SK-N-SH treated with all-trans-retinoic acid at 6 μM for 48 hours (cell line): ENCODE results near the gene GLP2R.

ENCODE experiments used
- CREB5 ChIP-seq: fragments of 250-450 bp; sonication (Bioruptor Pico); IDR thresholded peaks from 2 replicates; pipeline ENCODE4 v1.5.1; 2020; ENCODE audit warnings: low read depth, mild to moderate bottlenecking, moderate library complexity
- CSDC2 ChIP-seq: fragments of 250-450 bp; sonication (Bioruptor Pico); IDR thresholded peaks from 2 replicates; pipeline ENCODE4 v1.5.0; 2020; ENCODE audit warnings: mild to moderate bottlenecking, moderate library complexity
- SNAI2 ChIP-seq: fragments of 250-450 bp; sonication (Bioruptor Pico); IDR thresholded peaks from 2 replicates; pipeline ENCODE4 v1.5.0; 2020; ENCODE audit warnings: mild to moderate bottlenecking, moderate library complexity

DNA sequence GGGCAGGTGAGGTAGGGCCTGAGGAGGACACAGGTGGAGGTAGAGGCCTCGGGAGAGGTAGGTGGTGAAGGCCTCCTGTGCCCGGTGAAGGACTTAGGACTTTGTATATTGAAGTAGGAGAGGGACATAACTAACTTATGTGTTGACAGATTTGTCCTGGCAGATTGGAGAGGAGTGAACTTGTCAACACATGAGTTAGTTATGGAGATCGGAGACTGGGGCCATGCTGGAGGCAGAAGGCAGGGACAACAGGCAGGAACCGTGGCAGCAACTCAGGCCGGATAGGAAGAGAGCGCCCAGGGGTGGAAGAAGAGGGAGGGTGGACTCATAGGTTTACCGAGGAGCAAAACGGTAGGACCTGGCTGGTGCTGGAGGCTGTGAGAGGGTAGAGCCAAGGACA lies 18.4 kb downstream of the GLP2R start:
- TF ChIP-seq CSDC2 (CRISPR knock-in tag) (no peak), CREB5 (no peak), SNAI2 (no peak)
